HepG2 (cell line): Measurements from ENCODE around the gene TIA1. TPM values are rescaled to one million over a fixed set of nuclear protein-coding genes. Genes with fewer than 3 reads are reported as not detected.

Experiments used
- AGO2 ChIP-seq: fragments of 200-400 bp; formaldehyde crosslinking; optimal IDR thresholded peaks from 2 replicates; pipeline ENCODE3; 2017; ENCODE audit warnings: mild to moderate bottlenecking, low read depth, low read length, moderate library complexity
- CBX1 ChIP-seq: IDR thresholded peaks from one replicate; pipeline ENCODE4 v1.6.1; 2016; ENCODE audit warnings: antibody characterized with exemption, low read depth
- DMAP1 ChIP-seq: IDR thresholded peaks from 2 replicates; pipeline ENCODE4 v1.6.1; 2016
- IKZF4 ChIP-seq: sonication (generic); formaldehyde crosslinking; IDR thresholded peaks from 2 replicates; pipeline ENCODE4 v1.5.1; 2020; ENCODE audit warnings: borderline replicate concordance, mild to moderate bottlenecking, low read depth, missing genetic modification reagents; ENCODE audit errors: not compliant biosample characterization
- KLF11 ChIP-seq: IDR thresholded peaks from 2 replicates; pipeline ENCODE4 v1.6.1; 2016; ENCODE audit warnings: missing compliant biosample characterization
- MYNN ChIP-seq: sonication (generic); formaldehyde crosslinking; IDR thresholded peaks from 2 replicates; pipeline ENCODE4 v1.4.0; 2020; ENCODE audit warnings: mild to moderate bottlenecking, low read depth, missing genetic modification reagents
- NFRKB ChIP-seq: fragments of 450-650 bp; IDR thresholded peaks from 2 replicates; pipeline ENCODE4 v1.6.1; 2017
- NR2F2 ChIP-seq: IDR thresholded peaks from 2 replicates; pipeline ENCODE4 v1.6.1; 2012; ENCODE audit warnings: low read depth, inconsistent platforms, borderline replicate concordance
- PCBP1 ChIP-seq: fragments of 200-400 bp; formaldehyde crosslinking; IDR thresholded peaks from 2 replicates; pipeline ENCODE4 v1.6.1; 2017; ENCODE audit warnings: mild to moderate bottlenecking, low read depth, low read length, borderline replicate concordance
- PHF20 ChIP-seq: sonication (generic); formaldehyde crosslinking; IDR thresholded peaks from 2 replicates; pipeline ENCODE4 v1.5.0; 2020; ENCODE audit warnings: mild to moderate bottlenecking, missing genetic modification reagents
- POLR2A ChIP-seq, 2 experiments: IDR thresholded peaks; 2 replicates each; pipeline ENCODE4 v1.6.1; 2011; ENCODE audit warnings: low read depth in 2 of 2, low read length in 2 of 2, mild to moderate bottlenecking in 1 of 2, moderate library complexity in 1 of 2; ENCODE audit not compliant: insufficient read depth in 1 of 2
- POLR2AphosphoS2 ChIP-seq: IDR thresholded peaks from 2 replicates; pipeline ENCODE4 v1.6.1; 2011; ENCODE audit warnings: low read depth, low read length, improper control_type of control experiment
- RORA ChIP-seq: sonication (generic); formaldehyde crosslinking; IDR thresholded peaks from 2 replicates; pipeline ENCODE4 v1.5.0; 2020; ENCODE audit warnings: mild to moderate bottlenecking, missing genetic modification reagents, moderate library complexity
- SYNCRIP ChIP-seq: fragments of 200-400 bp; formaldehyde crosslinking; IDR thresholded peaks from 2 replicates; pipeline ENCODE4 v1.6.1; 2018; ENCODE audit warnings: mild to moderate bottlenecking, low read depth, low read length; ENCODE audit not compliant: insufficient read depth
- ZFP36L2 ChIP-seq: sonication (generic); formaldehyde crosslinking; IDR thresholded peaks from 2 replicates; pipeline ENCODE4 v1.4.0; 2020; ENCODE audit warnings: missing genetic modification reagents
- ZFX ChIP-seq: sonication (generic); formaldehyde crosslinking; IDR thresholded peaks from 2 replicates; pipeline ENCODE4 v1.4.0; 2020; ENCODE audit warnings: mild to moderate bottlenecking, low read depth, missing genetic modification reagents, moderate library complexity
- ZNF614 ChIP-seq: IDR thresholded peaks from 2 replicates; pipeline ENCODE4 v1.6.1; 2018; ENCODE audit warnings: missing biosample characterization, missing genetic modification reagents, inconsistent platforms, borderline replicate concordance
- ZNF766 ChIP-seq: sonication (generic); formaldehyde crosslinking; IDR thresholded peaks from 2 replicates; pipeline ENCODE4 v1.5.0; 2020; ENCODE audit warnings: missing genetic modification reagents, borderline replicate concordance
- polyA plus RNA-seq, 8 experiments: library from polyadenylated mRNA; depleted of rRNA in 3 of 8; stranded (reverse) in 7 of 8; unstranded in 1 of 8; fragments of >200 nt; fragmentation: Illumina TruSeq in 4 of 8; extraction: Trizol in 4 of 8; gene quantifications; 2 replicates each; pipeline versions ENCODE4 v1.2.1 to v1.2.3, GENCODE V29; 2011 to 2016; ENCODE audit warnings: low read depth in 4 of 8, missing spikeins in 1 of 8, mixed read lengths in 1 of 8; ENCODE audit not compliant: insufficient read depth in 1 of 8
- total RNA-seq, 5 experiments: library from RNA; depleted of rRNA; stranded (reverse); fragments of >200 nt; fragmentation: Illumina TruSeq; extraction: Trizol; gene quantifications; 2 replicates each; pipeline ENCODE4 v1.2.3, GENCODE V29; 2016; ENCODE audit warnings: low read depth in 1 of 5
- TF ChIP-seq, protein P1 (sequence below): sonication (generic); formaldehyde crosslinking; IDR thresholded peaks from 2 replicates; pipeline ENCODE4 v1.5.0; 2020; ENCODE audit warnings: mild to moderate bottlenecking, low read depth, missing genetic modification reagents, borderline replicate concordance
- TF ChIP-seq, protein P2 (sequence below): sonication (generic); formaldehyde crosslinking; IDR thresholded peaks from 2 replicates; pipeline ENCODE4 v1.4.0; 2020; ENCODE audit warnings: missing genetic modification reagents, borderline replicate concordance

TIA1 gene
- total and polyA plus RNA-seq, 2 of the 13 experiments (the other 11 are each of a cell fraction or from before 2014, with no cell fraction given) = 209 to 319 TPM

DNA sequence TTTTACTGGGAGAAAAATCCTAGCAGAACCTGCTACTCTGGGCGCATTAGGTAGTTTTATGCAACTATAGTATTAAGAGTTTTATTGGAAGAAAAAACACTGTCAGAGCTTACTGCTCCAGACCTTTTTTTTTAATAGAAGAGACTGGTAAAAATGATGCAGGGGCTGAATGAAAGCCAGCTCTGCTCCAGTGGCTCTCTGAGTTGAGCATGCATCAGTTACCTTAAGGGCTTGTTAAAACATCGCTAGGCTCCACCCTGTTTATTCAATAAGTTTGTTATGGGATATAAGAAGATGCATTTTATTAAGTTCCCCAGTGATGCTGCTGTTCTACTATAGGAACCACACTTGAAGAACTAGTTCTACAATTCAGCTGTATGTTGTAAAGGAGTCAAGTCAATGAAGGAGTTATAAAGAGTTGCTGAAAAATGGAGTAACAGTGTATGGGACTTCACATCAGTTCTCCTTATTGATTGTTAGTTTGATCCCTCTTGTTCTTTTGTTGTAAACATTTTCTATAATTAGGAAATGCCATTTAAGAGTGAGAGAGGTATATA is 31.9 kb upstream of the TIA1 start (continued):
- TF ChIP-seq, protein P1, sequence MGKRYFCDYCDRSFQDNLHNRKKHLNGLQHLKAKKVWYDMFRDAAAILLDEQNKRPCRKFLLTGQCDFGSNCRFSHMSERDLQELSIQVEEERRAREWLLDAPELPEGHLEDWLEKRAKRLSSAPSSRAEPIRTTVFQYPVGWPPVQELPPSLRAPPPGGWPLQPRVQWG = no peak
- no peak for TF ChIP-seq MYNN (CRISPR knock-in tag)
- TF ChIP-seq ZNF766 (CRISPR knock-in tag) = no peak
- TF ChIP-seq ZFP36L2 (CRISPR knock-in tag) = no peak
- TF ChIP-seq, protein P2, sequence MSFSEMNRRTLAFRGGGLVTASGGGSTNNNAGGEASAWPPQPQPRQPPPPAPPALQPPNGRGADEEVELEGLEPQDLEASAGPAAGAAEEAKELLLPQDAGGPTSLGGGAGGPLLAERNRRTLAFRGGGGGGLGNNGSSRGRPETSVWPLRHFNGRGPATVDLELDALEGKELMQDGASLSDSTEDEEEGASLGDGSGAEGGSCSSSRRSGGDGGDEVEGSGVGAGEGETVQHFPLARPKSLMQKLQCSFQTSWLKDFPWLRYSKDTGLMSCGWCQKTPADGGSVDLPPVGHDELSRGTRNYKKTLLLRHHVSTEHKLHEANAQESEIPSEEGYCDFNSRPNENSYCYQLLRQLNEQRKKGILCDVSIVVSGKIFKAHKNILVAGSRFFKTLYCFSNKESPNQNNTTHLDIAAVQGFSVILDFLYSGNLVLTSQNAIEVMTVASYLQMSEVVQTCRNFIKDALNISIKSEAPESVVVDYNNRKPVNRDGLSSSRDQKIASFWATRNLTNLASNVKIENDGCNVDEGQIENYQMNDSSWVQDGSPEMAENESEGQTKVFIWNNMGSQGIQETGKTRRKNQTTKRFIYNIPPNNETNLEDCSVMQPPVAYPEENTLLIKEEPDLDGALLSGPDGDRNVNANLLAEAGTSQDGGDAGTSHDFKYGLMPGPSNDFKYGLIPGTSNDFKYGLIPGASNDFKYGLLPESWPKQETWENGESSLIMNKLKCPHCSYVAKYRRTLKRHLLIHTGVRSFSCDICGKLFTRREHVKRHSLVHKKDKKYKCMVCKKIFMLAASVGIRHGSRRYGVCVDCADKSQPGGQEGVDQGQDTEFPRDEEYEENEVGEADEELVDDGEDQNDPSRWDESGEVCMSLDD = no peak
- no peak for TF ChIP-seq KLF11
- TF ChIP-seq NFRKB = no peak
- no peak for TF ChIP-seq PCBP1
- no peak for TF ChIP-seq SYNCRIP
- no peak for TF ChIP-seq NR2F2
- TF ChIP-seq POLR2A (IDR thresholded peaks at IDR 0.05; ENCODE audit: insufficient read depth in 1 of 2, low read depth in 2 of 2, low read length in 2 of 2) = peak in 1 of 2 experiments; percentile 25; a peak in 1 of 4 replicates
- TF ChIP-seq IKZF4 (CRISPR knock-in tag) = no peak
- TF ChIP-seq POLR2AphosphoS2 = peak; percentile 62; the same call in 1 of the 2 replicates
- no peak for TF ChIP-seq PHF20 (CRISPR knock-in tag)
- TF ChIP-seq AGO2 = peak; percentile 16
- TF ChIP-seq DMAP1 (CRISPR knock-in tag) = no peak
- TF ChIP-seq CBX1 = no peak
- no peak for TF ChIP-seq RORA (CRISPR knock-in tag)
- TF ChIP-seq ZFX = no peak
- no peak for TF ChIP-seq ZNF614
- TF ChIP-seq, all 625 proteins: peak for 5
